HepG2 (cell line): Measurements from ENCODE around the gene FGF2. TPM values are rescaled to one million over a fixed set of nuclear protein-coding genes. Genes with fewer than 3 reads are reported as not detected.

Source experiments
- ATAC-seq: fragments of 200-7000 bp; cut with Tn5 transposase; 3 replicates; pipeline ENCODE4 v1.9.1; 2020; ENCODE audit warnings: mild to moderate bottlenecking, moderate library complexity
- BruUV-seq: library from RNA; stranded (reverse); fragments of 400-500 nt; replicated peaks from 2 replicates; lab custom pipeline; 2021; lab: Mats Ljungman, UMichigan
- CTCF ChIA-PET: fragments of 300-600 bp; formaldehyde crosslinking; extraction: SDS; loops from one replicate; lab custom pipeline; 2021; ENCODE audit warnings: low total read pairs, inconsistent platforms, low intra/inter-chr PET ratio; lab: Yijun Ruan, JAX
- POLR2A ChIA-PET: fragments of 350-600 bp; sonication (Branson Sonifier 250); formaldehyde crosslinking; loops from one replicate; lab custom pipeline; 2020; ENCODE audit warnings: antibody characterized with exemption, inconsistent platforms; lab: Yijun Ruan, JAX
- DNase-seq: peaks from one replicate; pipeline ENCODE4 v3.0.0-alpha.2; 2015; ENCODE audit warnings: low spot score
- FAIRE-seq: peaks from 3 replicates; lab custom pipeline; 2011; peaks lifted over from hg19 to GRCh38; lab: Jason Lieb, UNC
- H2AFZ ChIP-seq: one replicate; pipeline ENCODE4 v1.6.1; 2011; ENCODE audit warnings: low read length, inconsistent platforms
- H3K27ac ChIP-seq: fragments of 300-600 bp; 3 replicates; pipeline ENCODE4 v1.8.0; 2011; ENCODE audit warnings: mixed run types, mild to moderate bottlenecking, mixed read lengths, low read length, inconsistent platforms; ENCODE audit not compliant: insufficient read depth; ENCODE audit errors: extremely low read length
- H3K27me3 ChIP-seq, 2 experiments: fragments of 200-600 bp in 1 of 2; 2 replicates in 1 of 2; 3 replicates in 1 of 2; pipeline versions ENCODE4 v1.6.0 to v1.8.0; 2011; ENCODE audit warnings: low read length in 2 of 2, mild to moderate bottlenecking in 2 of 2, moderate library complexity in 2 of 2, inconsistent platforms in 1 of 2; ENCODE audit not compliant: insufficient read depth in 2 of 2, control insufficient read depth in 1 of 2
- H3K36me3 ChIP-seq, 2 experiments: fragments of 200-600 bp in 1 of 2; replicated peaks in 1 of 2; 2 replicates in 1 of 2; 3 replicates in 1 of 2; pipeline versions ENCODE4 v1.5.1 to v1.8.0; 2011; ENCODE audit warnings: low read length in 2 of 2, inconsistent platforms in 1 of 2; ENCODE audit not compliant: insufficient read depth in 2 of 2, control insufficient read depth in 1 of 2
- H3K4me1 ChIP-seq: 2 replicates; pipeline ENCODE4 v1.5.1; 2012; ENCODE audit warnings: low read length, inconsistent platforms; ENCODE audit not compliant: insufficient read depth
- H3K4me2 ChIP-seq: 2 replicates; pipeline ENCODE4 v1.6.0; 2011; ENCODE audit warnings: low read depth, low read length, inconsistent platforms
- H3K4me3 ChIP-seq, 3 experiments: fragments of 200-600 bp in 1 of 3; sonication (generic), shearing (Covaris generic) in 1 of 3; replicated peaks in 1 of 3; 2 replicates each; pipeline ENCODE4 v1.5.1; 2011 to 2016; ENCODE audit warnings: low read length in 3 of 3, inconsistent platforms in 2 of 3, low read depth in 2 of 3, mild to moderate bottlenecking in 2 of 3, control low read depth in 1 of 3, mixed read lengths in 1 of 3; ENCODE audit not compliant: insufficient read depth in 1 of 3
- H3K79me2 ChIP-seq: one replicate; pipeline ENCODE4 v1.6.1; 2011; ENCODE audit warnings: low read length, inconsistent platforms; ENCODE audit not compliant: insufficient read depth
- H3K9ac ChIP-seq: 2 replicates; pipeline ENCODE4 v1.6.0; 2011; ENCODE audit warnings: mild to moderate bottlenecking, low read depth, low read length, inconsistent platforms; ENCODE audit not compliant: insufficient read depth
- H3K9me3 ChIP-seq: 2 replicates; pipeline ENCODE4 v1.5.1; 2012; ENCODE audit warnings: mild to moderate bottlenecking, low read length
- H4K20me1 ChIP-seq: 2 replicates; pipeline ENCODE4 v1.6.0; 2011; ENCODE audit warnings: inconsistent platforms, mild to moderate bottlenecking, low read length, moderate library complexity; ENCODE audit not compliant: insufficient read depth
- CENPX ChIP-seq: sonication (generic); formaldehyde crosslinking; IDR thresholded peaks from 2 replicates; pipeline ENCODE4 v1.9.0; 2021; ENCODE audit warnings: mild to moderate bottlenecking, missing genetic modification reagents, moderate library complexity
- FOXJ3 ChIP-seq: sonication (generic); formaldehyde crosslinking; IDR thresholded peaks from 2 replicates; pipeline ENCODE4 v1.4.0; 2020; ENCODE audit warnings: missing genetic modification reagents, mild to moderate bottlenecking, borderline replicate concordance
- MEF2D ChIP-seq: sonication (generic); formaldehyde crosslinking; IDR thresholded peaks from 2 replicates; pipeline ENCODE4 v1.5.1; 2020; ENCODE audit warnings: mild to moderate bottlenecking, missing genetic modification reagents
- NR2C2 ChIP-seq: sonication (generic); formaldehyde crosslinking; IDR thresholded peaks from 2 replicates; pipeline ENCODE4 v1.4.0; 2020; ENCODE audit warnings: missing genetic modification reagents, mild to moderate bottlenecking, moderate library complexity, borderline replicate concordance
- NR2F6 ChIP-seq, 2 experiments: IDR thresholded peaks; 2 replicates each; pipeline ENCODE4 v1.6.1; 2016; ENCODE audit warnings: antibody characterized with exemption in 1 of 2, mild to moderate bottlenecking in 1 of 2
- REPIN1 ChIP-seq: sonication (generic); formaldehyde crosslinking; IDR thresholded peaks from 2 replicates; pipeline ENCODE4 v1.8.0; 2022; ENCODE audit warnings: missing genetic modification reagents, low read depth, mild to moderate bottlenecking, borderline replicate concordance
- SMAD9 ChIP-seq: sonication (generic); formaldehyde crosslinking; IDR thresholded peaks from 2 replicates; pipeline ENCODE4 v1.5.1; 2020; ENCODE audit warnings: mild to moderate bottlenecking, missing genetic modification reagents
- in situ Hi-C: cut with HindIII; loops from 2 replicates; pipeline ENCODE4 v1.10.0; 2017; ENCODE audit warnings: low pct_unique_long_range_greater_than_20kb; ENCODE audit not compliant: extremely low pct_ligation_motif_present
- intact Hi-C: fragments of 100-400 bp; cut with micrococcal nuclease; formaldehyde crosslinking; loops from one replicate; pipeline ENCODE4 v1.10.0; 2022; ENCODE audit not compliant: unreplicated experiment
- polyA plus RNA-seq, 8 experiments: library from polyadenylated mRNA; depleted of rRNA in 3 of 8; stranded (reverse) in 7 of 8; unstranded in 1 of 8; fragments of >200 nt; fragmentation: Illumina TruSeq in 4 of 8; extraction: Trizol in 4 of 8; gene quantifications; 2 replicates each; pipeline versions ENCODE4 v1.2.1 to v1.2.3, GENCODE V29; 2011 to 2016; ENCODE audit warnings: low read depth in 4 of 8, missing spikeins in 1 of 8, mixed read lengths in 1 of 8; ENCODE audit not compliant: insufficient read depth in 1 of 8
- total RNA-seq, 5 experiments: library from RNA; depleted of rRNA; stranded (reverse); fragments of >200 nt; fragmentation: Illumina TruSeq; extraction: Trizol; gene quantifications; 2 replicates each; pipeline ENCODE4 v1.2.3, GENCODE V29; 2016; ENCODE audit warnings: low read depth in 1 of 5
- TF ChIP-seq, protein P1 (sequence below): IDR thresholded peaks from 2 replicates; pipeline ENCODE4 v1.6.1; 2016; ENCODE audit warnings: low read depth, missing genetic modification reagents, missing compliant biosample characterization
- TF ChIP-seq, protein P2 (sequence below): fragments of 450-650 bp; IDR thresholded peaks from 2 replicates; pipeline ENCODE4 v1.6.1; 2017; ENCODE audit warnings: mild to moderate bottlenecking

FGF2 gene
- total and polyA plus RNA-seq, 2 of the 13 experiments (the other 11 are each of a cell fraction or from before 2014, with no cell fraction given) = 0.01 to 0.02 TPM

- H3K27me3 ChIP-seq = no peaks in the 10 kb centered on the region; a peak in 1 of 5 replicates
- H3K4me3 ChIP-seq = no peak overlapping the region
- H3K79me2 ChIP-seq = no peaks in the 10 kb centered on the region
- ATAC-seq (no peak), FAIRE-seq (no peak), DNase-seq (no peak)
- H3K4me2 ChIP-seq = no peak overlapping the region
- intact Hi-C loops (no loop called here), in situ Hi-C loops (no loop called here)
- no peak overlapping the region for H3K9ac ChIP-seq
- H4K20me1 ChIP-seq = no peaks in the 10 kb centered on the region
- no peaks in the 10 kb centered on the region for H3K9me3 ChIP-seq
- H3K27ac ChIP-seq = no peak overlapping the region
- H2AFZ ChIP-seq = no peak overlapping the region
- TF ChIP-seq SMAD9 (CRISPR knock-in tag) (no peak), NR2F6 (IDR thresholded peaks at IDR 0.05) (no peak), NR2F6 (CRISPR knock-in tag; IDR thresholded peaks at IDR 0.05) (no peak), REPIN1 (CRISPR knock-in tag) (no peak), CENPX (no peak), MEF2D (CRISPR knock-in tag) (no peak), FOXJ3 (CRISPR knock-in tag) (no peak), NR2C2 (CRISPR knock-in tag) (no peak)
- TF ChIP-seq, protein P1, sequence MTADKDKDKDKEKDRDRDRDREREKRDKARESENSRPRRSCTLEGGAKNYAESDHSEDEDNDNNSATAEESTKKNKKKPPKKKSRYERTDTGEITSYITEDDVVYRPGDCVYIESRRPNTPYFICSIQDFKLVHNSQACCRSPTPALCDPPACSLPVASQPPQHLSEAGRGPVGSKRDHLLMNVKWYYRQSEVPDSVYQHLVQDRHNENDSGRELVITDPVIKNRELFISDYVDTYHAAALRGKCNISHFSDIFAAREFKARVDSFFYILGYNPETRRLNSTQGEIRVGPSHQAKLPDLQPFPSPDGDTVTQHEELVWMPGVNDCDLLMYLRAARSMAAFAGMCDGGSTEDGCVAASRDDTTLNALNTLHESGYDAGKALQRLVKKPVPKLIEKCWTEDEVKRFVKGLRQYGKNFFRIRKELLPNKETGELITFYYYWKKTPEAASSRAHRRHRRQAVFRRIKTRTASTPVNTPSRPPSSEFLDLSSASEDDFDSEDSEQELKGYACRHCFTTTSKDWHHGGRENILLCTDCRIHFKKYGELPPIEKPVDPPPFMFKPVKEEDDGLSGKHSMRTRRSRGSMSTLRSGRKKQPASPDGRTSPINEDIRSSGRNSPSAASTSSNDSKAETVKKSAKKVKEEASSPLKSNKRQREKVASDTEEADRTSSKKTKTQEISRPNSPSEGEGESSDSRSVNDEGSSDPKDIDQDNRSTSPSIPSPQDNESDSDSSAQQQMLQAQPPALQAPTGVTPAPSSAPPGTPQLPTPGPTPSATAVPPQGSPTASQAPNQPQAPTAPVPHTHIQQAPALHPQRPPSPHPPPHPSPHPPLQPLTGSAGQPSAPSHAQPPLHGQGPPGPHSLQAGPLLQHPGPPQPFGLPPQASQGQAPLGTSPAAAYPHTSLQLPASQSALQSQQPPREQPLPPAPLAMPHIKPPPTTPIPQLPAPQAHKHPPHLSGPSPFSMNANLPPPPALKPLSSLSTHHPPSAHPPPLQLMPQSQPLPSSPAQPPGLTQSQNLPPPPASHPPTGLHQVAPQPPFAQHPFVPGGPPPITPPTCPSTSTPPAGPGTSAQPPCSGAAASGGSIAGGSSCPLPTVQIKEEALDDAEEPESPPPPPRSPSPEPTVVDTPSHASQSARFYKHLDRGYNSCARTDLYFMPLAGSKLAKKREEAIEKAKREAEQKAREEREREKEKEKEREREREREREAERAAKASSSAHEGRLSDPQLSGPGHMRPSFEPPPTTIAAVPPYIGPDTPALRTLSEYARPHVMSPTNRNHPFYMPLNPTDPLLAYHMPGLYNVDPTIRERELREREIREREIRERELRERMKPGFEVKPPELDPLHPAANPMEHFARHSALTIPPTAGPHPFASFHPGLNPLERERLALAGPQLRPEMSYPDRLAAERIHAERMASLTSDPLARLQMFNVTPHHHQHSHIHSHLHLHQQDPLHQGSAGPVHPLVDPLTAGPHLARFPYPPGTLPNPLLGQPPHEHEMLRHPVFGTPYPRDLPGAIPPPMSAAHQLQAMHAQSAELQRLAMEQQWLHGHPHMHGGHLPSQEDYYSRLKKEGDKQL (CRISPR knock-in tag) = no peak
- TF ChIP-seq, protein P2, sequence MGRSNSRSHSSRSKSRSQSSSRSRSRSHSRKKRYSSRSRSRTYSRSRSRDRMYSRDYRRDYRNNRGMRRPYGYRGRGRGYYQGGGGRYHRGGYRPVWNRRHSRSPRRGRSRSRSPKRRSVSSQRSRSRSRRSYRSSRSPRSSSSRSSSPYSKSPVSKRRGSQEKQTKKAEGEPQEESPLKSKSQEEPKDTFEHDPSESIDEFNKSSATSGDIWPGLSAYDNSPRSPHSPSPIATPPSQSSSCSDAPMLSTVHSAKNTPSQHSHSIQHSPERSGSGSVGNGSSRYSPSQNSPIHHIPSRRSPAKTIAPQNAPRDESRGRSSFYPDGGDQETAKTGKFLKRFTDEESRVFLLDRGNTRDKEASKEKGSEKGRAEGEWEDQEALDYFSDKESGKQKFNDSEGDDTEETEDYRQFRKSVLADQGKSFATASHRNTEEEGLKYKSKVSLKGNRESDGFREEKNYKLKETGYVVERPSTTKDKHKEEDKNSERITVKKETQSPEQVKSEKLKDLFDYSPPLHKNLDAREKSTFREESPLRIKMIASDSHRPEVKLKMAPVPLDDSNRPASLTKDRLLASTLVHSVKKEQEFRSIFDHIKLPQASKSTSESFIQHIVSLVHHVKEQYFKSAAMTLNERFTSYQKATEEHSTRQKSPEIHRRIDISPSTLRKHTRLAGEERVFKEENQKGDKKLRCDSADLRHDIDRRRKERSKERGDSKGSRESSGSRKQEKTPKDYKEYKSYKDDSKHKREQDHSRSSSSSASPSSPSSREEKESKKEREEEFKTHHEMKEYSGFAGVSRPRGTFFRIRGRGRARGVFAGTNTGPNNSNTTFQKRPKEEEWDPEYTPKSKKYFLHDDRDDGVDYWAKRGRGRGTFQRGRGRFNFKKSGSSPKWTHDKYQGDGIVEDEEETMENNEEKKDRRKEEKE = no peak
- BruUV-seq = no TSS peak
- CTCF ChIA-PET = no interaction called here
- peaks cover 19% of the 10 kb centered on the region for H3K4me1 ChIP-seq
- H3K36me3 ChIP-seq = no peaks in the 10 kb centered on the region
- POLR2A ChIA-PET = no interaction called here
Measured at GRCh38 chr4:122851568-122851967, 24.9 kb downstream of the FGF2 start.
